Measurements from ENCODE around the gene GCA. TPM values are rescaled to one million over a fixed set of nuclear protein-coding genes. Genes with fewer than 3 reads are reported as not detected.

GCA gene
- total RNA-seq = 1 to 10 TPM; 5.5 to 9.7 (median 6.6) TPM
- 21.3 TPM for total RNA-seq (2013)

DNA sequence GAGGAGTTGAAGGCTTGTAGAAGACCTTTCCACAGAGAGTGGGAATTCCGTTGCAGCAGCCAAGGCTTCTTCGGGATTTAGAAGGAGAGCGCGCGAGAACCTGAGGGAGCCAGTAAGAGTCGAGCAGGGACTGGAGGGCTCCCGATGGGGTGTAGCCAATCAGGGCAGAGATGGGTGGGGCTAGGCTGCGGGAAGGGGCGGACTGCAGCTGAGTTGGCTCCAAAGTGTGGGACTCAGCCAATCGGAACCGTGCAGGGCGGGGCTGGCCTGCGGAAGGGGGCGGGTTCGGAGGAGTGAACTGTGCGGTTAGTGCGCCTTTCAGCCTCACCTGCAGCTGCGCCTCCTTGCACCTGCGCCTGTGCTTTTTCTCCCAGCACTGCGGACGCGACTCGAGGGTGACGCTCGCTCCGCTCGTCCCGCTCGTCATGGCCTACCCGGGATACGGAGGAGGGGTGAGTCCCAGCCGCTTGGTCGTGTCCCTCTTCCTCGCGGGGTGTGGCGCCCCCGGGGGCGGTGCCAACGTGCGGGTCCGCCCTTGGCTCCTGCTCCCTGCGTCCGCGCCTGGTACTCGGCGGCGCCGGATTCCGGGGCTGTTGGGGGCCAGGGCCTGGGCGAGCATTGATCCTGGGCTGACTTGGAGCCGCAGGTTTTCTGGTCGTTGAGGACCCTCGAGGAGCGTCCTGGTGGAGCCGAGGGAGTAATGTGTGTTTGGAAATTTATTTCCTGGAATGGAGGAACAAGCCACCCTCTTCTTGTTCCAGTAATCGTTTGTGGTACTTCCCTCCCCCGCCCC, at the start of gene GCA:
Gene GCA, plus strand, starts transcription at position 309 of the 793 bp plus-strand sequence. Its CDS starts 117 bp downstream, at position 426.
- Mint-ChIP-seq H3K9me3 (no peaks in the 10 kb centered on the region), H3K4me3 (peak within 1 kb of the TSS; percentile 92), H3K36me3 (no peaks in the 10 kb centered on the region), H3K4me1 (peaks cover 10 to 13% of the 10 kb centered on the region in 2 donors), H3K27ac (peak within 1 kb of the TSS in 1 of 2 donors; percentile 92), H3K27me3 (ENCODE audit: low read depth in 2 of 2) (peaks cover 3 to 7% of the 10 kb centered on the region in 2 donors)
- Histone ChIP-seq H3K9me3 (ENCODE audit: control insufficient read depth, insufficient read depth, low read length) (no peaks in the 10 kb centered on the region), H3K27ac (ENCODE audit: low read length) (peak within 1 kb of the TSS; percentile 41), H3K27me3 (ENCODE audit: control insufficient read depth, insufficient read depth, low read length) (no peaks in the 10 kb centered on the region), H3K36me3 (ENCODE audit: control insufficient read depth, insufficient read depth, low read length) (no peaks in the 10 kb centered on the region), H3K4me1 (ENCODE audit: control insufficient read depth, insufficient read depth, low read length) (peaks cover 11% of the 10 kb centered on the region), H3K4me3 (ENCODE audit: low read length) (peak within 1 kb of the TSS; percentile 71)
- under 1% methylated on average over 54 of the region's 57 CpGs for WGBS (ENCODE audit: insufficient coverage)
- TF ChIP-seq, protein P1, sequence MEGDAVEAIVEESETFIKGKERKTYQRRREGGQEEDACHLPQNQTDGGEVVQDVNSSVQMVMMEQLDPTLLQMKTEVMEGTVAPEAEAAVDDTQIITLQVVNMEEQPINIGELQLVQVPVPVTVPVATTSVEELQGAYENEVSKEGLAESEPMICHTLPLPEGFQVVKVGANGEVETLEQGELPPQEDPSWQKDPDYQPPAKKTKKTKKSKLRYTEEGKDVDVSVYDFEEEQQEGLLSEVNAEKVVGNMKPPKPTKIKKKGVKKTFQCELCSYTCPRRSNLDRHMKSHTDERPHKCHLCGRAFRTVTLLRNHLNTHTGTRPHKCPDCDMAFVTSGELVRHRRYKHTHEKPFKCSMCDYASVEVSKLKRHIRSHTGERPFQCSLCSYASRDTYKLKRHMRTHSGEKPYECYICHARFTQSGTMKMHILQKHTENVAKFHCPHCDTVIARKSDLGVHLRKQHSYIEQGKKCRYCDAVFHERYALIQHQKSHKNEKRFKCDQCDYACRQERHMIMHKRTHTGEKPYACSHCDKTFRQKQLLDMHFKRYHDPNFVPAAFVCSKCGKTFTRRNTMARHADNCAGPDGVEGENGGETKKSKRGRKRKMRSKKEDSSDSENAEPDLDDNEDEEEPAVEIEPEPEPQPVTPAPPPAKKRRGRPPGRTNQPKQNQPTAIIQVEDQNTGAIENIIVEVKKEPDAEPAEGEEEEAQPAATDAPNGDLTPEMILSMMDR (IDR thresholded peaks at IDR 0.05) = no peak
- peak; percentile 94 to 98 for DNase-seq
- peak; percentile 98 to 100 (median 99) for ATAC-seq
- intact Hi-C loops (cut with micrococcal nuclease) = loop anchor here (1.0 kb wide), 1 partner anchor 26 kb away; the partner anchor contains the start of gene IFIH1

- H3K36me3 Mint-ChIP-seq = no peaks in the 10 kb centered on the region
- H3K36me3 ChIP-seq (ENCODE audit: control insufficient read depth, insufficient read depth, low read length) = peaks cover 16% of the 10 kb centered on the region
- H3K4me1 ChIP-seq (ENCODE audit: control insufficient read depth, insufficient read depth, low read length) = no peaks in the 10 kb centered on the region
- no peak overlapping the region for H3K27ac Mint-ChIP-seq
- WGBS (ENCODE audit: insufficient coverage) = 100% methylated on average over 1 of the region's 2 CpGs
- no peak overlapping the region for H3K4me3 Mint-ChIP-seq
- intact Hi-C loops (cut with micrococcal nuclease) = no loop called here
- peak overlapping the region; percentile 0 for H3K4me3 ChIP-seq (ENCODE audit: low read length)
- ATAC-seq = no peak
- no peaks in the 10 kb centered on the region for H3K27me3 ChIP-seq (ENCODE audit: control insufficient read depth, insufficient read depth, low read length)
- no peaks in the 10 kb centered on the region for H3K27me3 Mint-ChIP-seq (ENCODE audit: low read depth in 2 of 2)
- no peaks in the 10 kb centered on the region for H3K9me3 ChIP-seq (ENCODE audit: control insufficient read depth, insufficient read depth, low read length)
- no peak for DNase-seq
- no peaks in the 10 kb centered on the region for H3K9me3 Mint-ChIP-seq
- no peak overlapping the region for H3K27ac ChIP-seq (ENCODE audit: low read length)
- TF ChIP-seq, protein P1 (IDR thresholded peaks at IDR 0.05) = no peak
- H3K4me1 Mint-ChIP-seq = no peaks in the 10 kb centered on the region
Measured at GRCh38 chr2:162295009-162295408, 48.9 kb upstream of the GCA start.

DNA sequence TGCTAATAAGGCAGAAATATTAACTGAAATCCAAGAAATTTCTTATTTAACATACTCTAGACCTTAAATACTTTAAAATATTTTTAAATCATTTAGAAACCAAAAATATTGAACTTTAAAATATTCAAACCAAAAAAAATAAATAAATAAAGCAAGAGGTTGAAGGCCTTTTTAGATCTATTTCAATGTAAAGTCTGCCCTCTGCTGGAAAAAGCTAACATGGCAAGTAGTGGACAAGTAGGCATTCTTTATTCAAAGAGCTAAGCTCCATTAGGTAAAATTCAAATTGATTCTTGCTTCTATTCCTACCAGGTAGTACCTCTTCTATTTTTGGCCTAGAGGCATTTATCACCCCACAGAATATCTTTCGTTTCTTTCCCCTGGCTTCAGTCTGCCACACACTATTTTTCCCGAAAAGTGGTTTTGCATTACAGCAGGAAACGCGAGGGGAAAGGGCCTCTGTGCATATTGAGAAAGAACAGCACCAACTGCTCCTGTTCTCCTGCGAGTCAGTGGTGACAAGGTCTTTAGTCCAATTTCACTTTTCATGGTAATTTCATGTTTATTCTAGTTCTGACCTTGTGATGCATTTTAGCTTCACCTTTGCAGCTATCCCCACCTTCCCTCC, 45.9 kb upstream of the GCA start:
- no peaks in the 10 kb centered on the region for H3K9me3 ChIP-seq (ENCODE audit: control insufficient read depth, insufficient read depth, low read length)
- no peak overlapping the region for H3K4me3 ChIP-seq (ENCODE audit: low read length)
- H3K4me1 Mint-ChIP-seq = no peaks in the 10 kb centered on the region
- 60% methylated on average over 5 of the region's 5 CpGs for WGBS (ENCODE audit: insufficient coverage)
- intact Hi-C loops (cut with micrococcal nuclease) = loop anchor here (1.0 kb wide), 2 partner anchors 77 to 145 kb away; no protein-coding TSS in a partner anchor
- H3K36me3 ChIP-seq (ENCODE audit: control insufficient read depth, insufficient read depth, low read length) = peaks cover 5% of the 10 kb centered on the region
- DNase-seq (peak in 1 of 2 donors; percentile 82), ATAC-seq (peak; percentile 71 to 78 (median 76))
- no peaks in the 10 kb centered on the region for H3K36me3 Mint-ChIP-seq
- H3K4me3 Mint-ChIP-seq = no peak overlapping the region
- no peaks in the 10 kb centered on the region for H3K9me3 Mint-ChIP-seq
- no peaks in the 10 kb centered on the region for H3K4me1 ChIP-seq (ENCODE audit: control insufficient read depth, insufficient read depth, low read length)
- H3K27me3 ChIP-seq (ENCODE audit: control insufficient read depth, insufficient read depth, low read length) = no peaks in the 10 kb centered on the region
- no peak overlapping the region for H3K27ac ChIP-seq (ENCODE audit: low read length)
- H3K27me3 Mint-ChIP-seq (ENCODE audit: low read depth in 2 of 2) = no peaks in the 10 kb centered on the region
- no peak overlapping the region for H3K27ac Mint-ChIP-seq
- TF ChIP-seq, protein P1 (IDR thresholded peaks at IDR 0.05) = peak; percentile 97

Measured in natural killer cell (primary cell).